GM12801 (cell line): ENCODE data around the gene ARHGAP22.

ENCODE experiments used
- TF ChIP-seq, protein P1 (sequence below): IDR thresholded peaks from one replicate; pipeline ENCODE4 v1.5.1; 2011; ENCODE audit warnings: control low read depth; ENCODE audit not compliant: insufficient read length; ENCODE audit errors: extremely low read depth

Gene ARHGAP22

DNA sequence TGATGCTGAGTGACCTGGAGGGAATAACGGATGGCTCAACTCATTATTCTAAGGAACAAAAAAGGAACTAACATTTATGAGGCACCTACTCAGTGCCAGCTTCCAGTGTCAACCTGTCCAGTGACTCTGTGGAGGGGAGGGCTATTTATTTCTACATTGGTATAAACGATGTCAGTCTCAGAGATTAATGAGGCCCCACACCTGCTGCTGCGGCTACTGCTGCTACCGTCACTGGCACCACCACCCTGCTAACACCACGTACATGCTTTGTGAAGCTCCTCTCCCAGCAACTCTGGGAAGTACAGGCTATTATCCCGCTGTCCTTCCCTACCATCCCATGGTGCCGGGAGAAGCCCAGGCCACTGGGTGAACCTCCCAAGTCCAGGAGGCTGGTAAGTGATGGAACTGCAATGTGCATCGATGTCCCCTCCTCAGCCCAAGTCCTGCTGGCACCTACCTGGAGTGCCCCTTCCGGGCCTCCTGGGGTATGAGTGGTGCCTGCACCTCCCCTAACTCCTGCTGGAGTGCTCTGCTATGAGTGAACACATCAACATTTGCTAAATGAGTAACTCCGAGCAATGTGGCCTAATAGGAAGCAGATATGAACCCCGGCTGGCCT lies 101.5 kb downstream of the ARHGAP22 start:
- TF ChIP-seq, protein P1, sequence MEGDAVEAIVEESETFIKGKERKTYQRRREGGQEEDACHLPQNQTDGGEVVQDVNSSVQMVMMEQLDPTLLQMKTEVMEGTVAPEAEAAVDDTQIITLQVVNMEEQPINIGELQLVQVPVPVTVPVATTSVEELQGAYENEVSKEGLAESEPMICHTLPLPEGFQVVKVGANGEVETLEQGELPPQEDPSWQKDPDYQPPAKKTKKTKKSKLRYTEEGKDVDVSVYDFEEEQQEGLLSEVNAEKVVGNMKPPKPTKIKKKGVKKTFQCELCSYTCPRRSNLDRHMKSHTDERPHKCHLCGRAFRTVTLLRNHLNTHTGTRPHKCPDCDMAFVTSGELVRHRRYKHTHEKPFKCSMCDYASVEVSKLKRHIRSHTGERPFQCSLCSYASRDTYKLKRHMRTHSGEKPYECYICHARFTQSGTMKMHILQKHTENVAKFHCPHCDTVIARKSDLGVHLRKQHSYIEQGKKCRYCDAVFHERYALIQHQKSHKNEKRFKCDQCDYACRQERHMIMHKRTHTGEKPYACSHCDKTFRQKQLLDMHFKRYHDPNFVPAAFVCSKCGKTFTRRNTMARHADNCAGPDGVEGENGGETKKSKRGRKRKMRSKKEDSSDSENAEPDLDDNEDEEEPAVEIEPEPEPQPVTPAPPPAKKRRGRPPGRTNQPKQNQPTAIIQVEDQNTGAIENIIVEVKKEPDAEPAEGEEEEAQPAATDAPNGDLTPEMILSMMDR = no peak

DNA sequence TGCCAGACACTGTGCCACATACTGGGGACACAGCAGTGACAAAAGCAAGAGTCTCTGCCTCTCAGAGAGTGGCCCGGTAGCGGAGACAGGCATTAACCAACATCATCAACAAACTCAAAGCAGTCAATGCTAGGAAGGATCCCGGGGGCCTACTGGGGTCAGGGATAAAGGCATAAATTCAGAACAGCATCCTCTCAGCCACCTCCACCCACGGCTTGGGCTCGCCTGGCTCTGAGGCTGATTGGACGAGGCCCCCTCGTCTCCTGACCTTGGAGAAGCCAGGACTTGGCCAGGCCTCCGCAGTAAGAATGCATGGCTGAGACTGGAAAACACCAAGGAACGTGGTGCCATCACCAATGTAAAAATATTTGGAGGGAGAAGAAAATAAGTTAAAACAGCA lies 102.1 kb downstream of the ARHGAP22 start:
- TF ChIP-seq, protein P1 = no peak

DNA sequence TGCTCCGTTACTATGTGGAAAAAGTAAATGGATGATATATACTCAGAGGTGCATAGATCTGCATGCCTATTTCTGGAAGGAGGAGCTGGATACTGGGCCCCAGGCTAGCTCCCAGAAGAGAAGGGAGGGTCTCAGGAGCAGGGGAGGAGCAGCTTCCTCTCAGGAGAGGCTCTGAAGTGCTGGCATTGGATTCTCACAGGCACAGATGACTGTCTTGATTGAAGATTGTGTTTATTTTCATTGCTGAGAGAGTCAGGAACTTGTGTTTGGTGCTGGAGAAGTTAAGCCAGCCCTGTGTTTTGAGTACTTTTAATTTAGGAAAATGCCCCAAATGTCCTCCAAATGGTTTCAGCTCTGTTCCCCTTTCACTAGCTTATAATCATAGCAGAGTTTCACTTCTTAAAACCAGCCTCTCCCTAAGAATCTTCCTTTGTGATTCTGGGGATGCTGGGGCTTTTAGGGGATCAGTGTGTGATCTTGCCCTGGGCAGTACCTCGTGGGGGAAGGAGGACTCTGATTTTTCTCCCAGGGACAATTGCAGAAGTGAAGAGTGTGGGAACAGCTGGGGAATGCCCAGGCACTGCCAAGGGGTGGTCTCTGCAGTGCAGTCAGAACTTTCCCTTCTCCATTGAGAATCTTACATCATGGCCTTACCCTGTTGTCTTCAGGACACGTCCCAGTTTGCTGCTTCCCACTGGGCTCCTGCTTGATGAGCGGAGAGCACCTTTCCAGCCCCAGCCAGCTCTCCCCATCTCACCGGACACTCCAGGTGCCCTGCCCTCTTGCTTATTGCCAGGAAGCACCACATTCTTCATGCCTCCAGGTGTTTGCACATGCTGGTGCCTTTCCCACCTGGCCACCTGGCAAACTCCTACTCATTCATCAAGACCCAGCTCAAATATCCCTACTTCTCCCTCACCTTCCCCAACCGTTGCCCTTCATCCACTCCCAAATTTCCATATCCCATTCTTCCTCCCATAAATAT lies 102.8 kb downstream of the ARHGAP22 start:
- TF ChIP-seq, protein P1 = no peak

DNA sequence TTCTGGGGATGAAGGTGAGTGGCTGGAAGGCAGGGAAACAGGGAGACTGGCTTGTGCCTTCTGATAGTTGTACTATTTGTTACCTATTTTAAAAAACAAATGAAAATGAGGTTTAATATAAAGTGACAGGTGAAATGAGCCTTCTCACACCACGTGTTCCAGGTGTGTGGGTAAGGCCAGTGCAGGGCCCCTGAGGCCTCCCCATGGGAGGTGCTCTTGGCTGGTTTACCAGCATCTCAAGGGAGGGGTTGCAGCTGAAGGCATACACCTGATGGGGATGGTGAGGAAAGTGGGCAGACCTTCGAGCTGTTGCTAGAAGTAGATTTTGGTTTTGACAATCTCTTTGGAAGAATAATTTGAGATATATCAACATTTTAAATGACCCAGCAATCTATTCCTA lies 103.6 kb downstream of the ARHGAP22 start:
- TF ChIP-seq, protein P1 = no peak

DNA sequence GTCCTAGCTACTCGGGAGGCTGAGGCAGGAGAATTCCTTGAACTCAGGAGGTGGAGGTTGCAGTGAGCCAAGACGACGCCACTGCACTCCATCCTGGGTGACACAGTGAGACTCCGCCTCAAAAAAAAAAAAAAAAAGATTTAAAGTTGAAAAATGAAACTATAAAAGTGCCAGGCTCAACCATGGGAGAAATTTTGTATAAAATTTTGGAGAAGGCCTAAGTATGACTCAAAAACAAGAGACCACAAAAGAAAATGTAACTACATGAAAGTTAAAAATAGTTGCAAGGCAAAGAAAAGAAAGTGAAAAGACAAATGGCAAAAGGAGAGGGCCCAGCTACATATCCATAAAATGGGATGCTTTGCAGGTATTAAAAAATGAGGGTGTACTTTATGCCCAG lies 104.1 kb downstream of the ARHGAP22 start:
- TF ChIP-seq, protein P1 = no peak

DNA sequence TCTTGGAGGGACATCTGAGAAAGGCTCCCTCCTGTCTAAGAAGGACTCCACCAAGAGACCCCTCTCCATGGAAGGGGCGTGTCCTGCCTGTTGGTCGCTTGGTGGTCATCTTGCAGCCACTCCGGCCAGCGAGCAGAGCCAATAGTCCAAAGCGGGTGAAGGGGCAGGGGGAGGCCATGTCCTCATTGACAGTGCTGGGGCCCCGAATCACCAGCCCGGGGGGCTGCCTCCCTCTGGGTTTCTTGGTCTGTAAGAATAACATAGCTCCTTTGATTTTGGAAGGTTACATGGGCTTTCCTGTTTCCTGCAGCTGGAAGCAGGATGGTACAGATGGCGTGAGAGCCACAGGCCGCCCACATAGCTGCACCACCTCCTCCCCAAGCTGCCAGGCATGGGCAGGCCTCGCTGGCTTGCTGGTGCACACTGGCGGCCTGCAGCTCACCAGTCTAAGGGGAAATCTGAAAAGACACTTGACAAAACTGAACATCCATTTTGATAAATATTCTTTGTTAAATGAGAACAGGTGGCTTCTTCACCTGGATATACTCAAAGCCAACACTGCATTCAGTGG lies 105.8 kb downstream of the ARHGAP22 start:
- TF ChIP-seq, protein P1 = no peak
